Panc1 (cell line): Measurements from ENCODE around the gene SEC62. TPM values are rescaled to one million over a fixed set of nuclear protein-coding genes. Genes with fewer than 3 reads are reported as not detected.

Experiments used
- ATAC-seq: fragments of 200-7000 bp; cut with Tn5 transposase; 2 replicates; pipeline ENCODE4 v1.9.1; 2020; ENCODE audit warnings: mild to moderate bottlenecking, moderate library complexity
- BruUV-seq: library from RNA; stranded (reverse); fragments of 400-500 nt; replicated peaks from 2 replicates; lab custom pipeline; 2021; lab: Mats Ljungman, UMichigan
- CTCF ChIA-PET: fragments of 300-600 bp; sonication (Branson Sonifier 250); formaldehyde crosslinking; loops from one replicate; lab custom pipeline; 2022; ENCODE audit warnings: antibody characterized with exemption; lab: Charles Lee
- POLR2A ChIA-PET: fragments of 300-600 bp; sonication (Branson Sonifier 250); formaldehyde crosslinking; loops from one replicate; lab custom pipeline; 2022; ENCODE audit warnings: antibody characterized with exemption; lab: Charles Lee
- DNase-seq: peaks from one replicate; pipeline ENCODE4 v3.0.0-alpha.2; 2010; ENCODE audit warnings: low read depth, low spot score
- H3K27ac ChIP-seq: 2 replicates; pipeline ENCODE4 v1.5.1; 2011; ENCODE audit warnings: mild to moderate bottlenecking, low read length, inconsistent platforms
- H3K27me3 ChIP-seq: fragments of 200-500 bp; sonication (Bioruptor generic); 2 replicates; pipeline ENCODE4 v1.6.0; 2014; ENCODE audit warnings: low read length, inconsistent platforms; ENCODE audit not compliant: control insufficient read depth, insufficient read depth
- H3K36me3 ChIP-seq: fragments of 200-500 bp; sonication (Bioruptor generic); 2 replicates; pipeline ENCODE4 v1.5.1; 2014; ENCODE audit warnings: inconsistent platforms, mild to moderate bottlenecking, low read length, moderate library complexity; ENCODE audit not compliant: control insufficient read depth, insufficient read depth
- H3K4me1 ChIP-seq: 2 replicates; pipeline ENCODE4 v1.5.1; 2011; ENCODE audit warnings: inconsistent platforms, mild to moderate bottlenecking, low read length, moderate library complexity; ENCODE audit not compliant: control insufficient read depth, insufficient read depth
- H3K4me3 ChIP-seq, 2 experiments: 2 replicates each; pipeline ENCODE4 v1.5.1; 2011 to 2012; ENCODE audit warnings: low read depth in 2 of 2, low read length in 2 of 2, mild to moderate bottlenecking in 2 of 2, inconsistent platforms in 1 of 2, moderate library complexity in 1 of 2
- H3K9me3 ChIP-seq: fragments of 200-500 bp; sonication (Bioruptor generic); 2 replicates; pipeline ENCODE4 v1.5.1; 2014; ENCODE audit warnings: low read depth, mild to moderate bottlenecking, inconsistent platforms, low read length, moderate library complexity; ENCODE audit not compliant: control insufficient read depth, insufficient read depth
- CTCF ChIP-seq: fragments of 450-650 bp; IDR thresholded peaks from 2 replicates; pipeline ENCODE4 v1.5.1; 2017; ENCODE audit warnings: mild to moderate bottlenecking
- POLR2AphosphoS5 ChIP-seq: IDR thresholded peaks from 2 replicates; pipeline ENCODE4 v1.6.1; 2012; ENCODE audit warnings: mild to moderate bottlenecking, low read depth, low read length, moderate library complexity
- REST ChIP-seq, 2 experiments: IDR thresholded peaks; 2 replicates each; pipeline ENCODE4 v1.6.1; 2011 to 2012; ENCODE audit warnings: low read depth in 2 of 2, control low read depth in 1 of 2, low read length in 1 of 2, mild to moderate bottlenecking in 1 of 2, moderate library complexity in 1 of 2; ENCODE audit not compliant: insufficient read depth in 1 of 2
- SIN3A ChIP-seq: IDR thresholded peaks from 2 replicates; pipeline ENCODE4 v1.6.1; 2012; ENCODE audit warnings: low read depth, mild to moderate bottlenecking, low read length, moderate library complexity, borderline replicate concordance; ENCODE audit not compliant: insufficient read depth
- TCF7L2 ChIP-seq: IDR thresholded peaks from 2 replicates; pipeline ENCODE4 v1.6.1; 2011; ENCODE audit warnings: mild to moderate bottlenecking, low read depth, low read length, inconsistent platforms
- in situ Hi-C: cut with HindIII; loops from 2 replicates; pipeline ENCODE4 v1.10.0; 2016; ENCODE audit warnings: low sequenced_read_pairs, low pct_unique_long_range_greater_than_20kb
- intact Hi-C: fragments of 100-400 bp; cut with micrococcal nuclease; formaldehyde crosslinking; loops from one replicate; pipeline ENCODE4 v1.10.0; 2022; ENCODE audit not compliant: unreplicated experiment
- total RNA-seq: library from RNA; stranded (reverse); gene quantifications from one replicate; pipeline ENCODE4 v1.2.1, GENCODE V29; 2021; ENCODE audit not compliant: unreplicated experiment

SEC62 gene
- total RNA-seq, 1 experiment from 2014 or later: 89.9 TPM

- no peaks in the 10 kb centered on the region for H3K4me1 ChIP-seq
- in situ Hi-C loops: no loop called here
- TF ChIP-seq REST (IDR thresholded peaks at IDR 0.05; ENCODE audit: insufficient read depth in 1 of 2, low read depth in 2 of 2, low read length in 1 of 2): no peak
- no peak for TF ChIP-seq CTCF
- TF ChIP-seq SIN3A: no peak
- TF ChIP-seq POLR2AphosphoS5: no peak
- TF ChIP-seq TCF7L2: no peak
- CTCF ChIA-PET: no interaction called here
- no peaks in the 10 kb centered on the region for H3K9me3 ChIP-seq
- H3K36me3 ChIP-seq: peaks cover 20% of the 10 kb centered on the region
- intact Hi-C loops: no loop called here
- H3K27ac ChIP-seq: no peak overlapping the region
- DNase-seq: no peak
- no peak overlapping the region for H3K4me3 ChIP-seq
- no TSS peak for BruUV-seq
- no peak for ATAC-seq
- no peaks in the 10 kb centered on the region for H3K27me3 ChIP-seq
- POLR2A ChIA-PET: no interaction called here
Measured at GRCh38 chr3:169996063-169996462, 29.5 kb downstream of the SEC62 start.

- no peak overlapping the region for H3K27ac ChIP-seq
- DNase-seq: no peak
- in situ Hi-C loops: no loop called here
- H3K9me3 ChIP-seq: no peaks in the 10 kb centered on the region
- TF ChIP-seq POLR2AphosphoS5 (no peak), CTCF (no peak), TCF7L2 (no peak), REST (IDR thresholded peaks at IDR 0.05; ENCODE audit: insufficient read depth in 1 of 2, low read depth in 2 of 2, low read length in 1 of 2) (no peak), SIN3A (no peak)
- peaks cover 10% of the 10 kb centered on the region for H3K36me3 ChIP-seq
- no peak for ATAC-seq
- H3K27me3 ChIP-seq: no peaks in the 10 kb centered on the region
- POLR2A ChIA-PET: no interaction called here
- intact Hi-C loops: no loop called here
- BruUV-seq: no TSS peak
- no peaks in the 10 kb centered on the region for H3K4me1 ChIP-seq
- no peak overlapping the region for H3K4me3 ChIP-seq
- CTCF ChIA-PET: no interaction called here
Measured at GRCh38 chr3:169998668-169999131, 32.1 kb downstream of the SEC62 start.
